B cell (primary cell): ENCODE results near the gene CABLES2. TPM values are rescaled to one million over a fixed set of nuclear protein-coding genes. Genes with fewer than 3 reads are reported as not detected.

Source experiments
- ATAC-seq: fragments of 200-7000 bp; cut with Tn5 transposase; one replicate; pipeline ENCODE4 v1.10.0; 2021; ENCODE audit warnings: low read depth, mild to moderate bottlenecking, moderate number of reproducible peaks, moderate library complexity
- CTCF ChIA-PET: fragments of 350-600 bp; sonication (Branson Sonifier 250); formaldehyde crosslinking; loops from one replicate; lab custom pipeline; 2021; ENCODE audit warnings: antibody characterized with exemption, inconsistent platforms; lab: Charles Lee
- POLR2A ChIA-PET: fragments of 350-600 bp; sonication (Branson Sonifier 250); formaldehyde crosslinking; loops from one replicate; lab custom pipeline; 2021; ENCODE audit warnings: antibody characterized with exemption; lab: Charles Lee
- DNase-seq: peaks from one replicate; pipeline ENCODE4 v3.0.0; 2013
- H2AFZ ChIP-seq: 2 replicates; pipeline ENCODE4 v1.6.1; 2012; ENCODE audit warnings: mild to moderate bottlenecking, low read depth, low read length; ENCODE audit not compliant: insufficient read depth, poor library complexity, severe bottlenecking
- H3K27ac ChIP-seq, 2 donors: 1 replicate in 1 of 2; 2 replicates in 1 of 2; pipeline ENCODE4 v1.5.1; 2012 to 2013; ENCODE audit warnings: low read length in 2 of 2, mild to moderate bottlenecking in 2 of 2, moderate library complexity in 1 of 2
- H3K27me3 ChIP-seq, 4 experiments: fragments of 200-600 bp in 1 of 4; sonication (generic) in 1 of 4; replicated peaks in 1 of 4; 1 replicate in 2 of 4; 2 replicates in 2 of 4; pipeline versions ENCODE4 v1.6.1 to v1.7.0; 2013 to 2016; ENCODE audit warnings: low read length in 3 of 4, mild to moderate bottlenecking in 2 of 4, mixed read lengths in 1 of 4, moderate library complexity in 1 of 4; ENCODE audit not compliant: insufficient read depth in 4 of 4, control insufficient read depth in 3 of 4; ENCODE audit errors: control extremely low read depth in 1 of 4
- H3K36me3 ChIP-seq, 2 experiments: replicated peaks in 1 of 2; 1 replicate in 1 of 2; 2 replicates in 1 of 2; pipeline versions ENCODE4 v1.6.1 to v1.7.1; 2013; ENCODE audit warnings: low read length in 1 of 2; ENCODE audit not compliant: insufficient read depth in 2 of 2, control insufficient read depth in 1 of 2; ENCODE audit errors: control extremely low read depth in 1 of 2, extremely low read depth in 1 of 2
- H3K4me1 ChIP-seq, 2 donors: fragments of 200-600 bp in 1 of 2; sonication (generic) in 1 of 2; 1 replicate in 1 of 2; 2 replicates in 1 of 2; pipeline versions ENCODE4 v1.5.1 to v1.6.1; 2013 to 2017; ENCODE audit warnings: low read length in 2 of 2; ENCODE audit not compliant: control insufficient read depth in 2 of 2, insufficient read depth in 2 of 2
- H3K4me2 ChIP-seq: replicated peaks from 2 replicates; pipeline ENCODE3; 2012; ENCODE audit warnings: mild to moderate bottlenecking, low read depth, low read length; ENCODE audit not compliant: poor library complexity, severe bottlenecking
- H3K4me3 ChIP-seq, 5 experiments: fragments of 200-600 bp in 1 of 5; sonication (generic) in 1 of 5; 1 replicate in 3 of 5; 2 replicates in 2 of 5; pipeline versions ENCODE4 v1.5.1 to v1.7.0; 2011 to 2016; ENCODE audit warnings: low read length in 4 of 5, mild to moderate bottlenecking in 4 of 5, low read depth in 2 of 5, control low read depth in 1 of 5, moderate library complexity in 1 of 5; ENCODE audit not compliant: insufficient read depth in 1 of 5; ENCODE audit errors: control extremely low read depth in 1 of 5, extremely low read depth in 1 of 5
- H3K79me2 ChIP-seq: fragments of 200-600 bp; sonication (generic); one replicate; pipeline ENCODE4 v1.6.0; 2016; ENCODE audit warnings: low read length; ENCODE audit not compliant: control insufficient read depth, insufficient read depth
- H3K9ac ChIP-seq: fragments of 200-600 bp; sonication (generic); 2 replicates; pipeline ENCODE4 v1.6.1; 2017; ENCODE audit warnings: mild to moderate bottlenecking, low read length, moderate library complexity
- H3K9me3 ChIP-seq, 3 donors: one replicate each; pipeline versions ENCODE4 v1.6.1 to v1.7.1; 2013; ENCODE audit warnings: low read length in 2 of 3; ENCODE audit not compliant: control insufficient read depth in 2 of 3, insufficient read depth in 1 of 3; ENCODE audit errors: control extremely low read depth in 1 of 3
- H4K20me1 ChIP-seq: 2 replicates; pipeline ENCODE4 v1.6.0; 2012; ENCODE audit warnings: mild to moderate bottlenecking, low read length; ENCODE audit not compliant: insufficient read depth, control insufficient read depth, poor library complexity, severe bottlenecking
- H3K27ac Mint-ChIP-seq: one replicate; pipeline ENCODE4 v1.8.0; 2021; ENCODE audit warnings: mixed read lengths
- H3K27me3 Mint-ChIP-seq: one replicate; pipeline ENCODE4 v1.8.0; 2021; ENCODE audit warnings: mixed read lengths
- H3K4me1 Mint-ChIP-seq: one replicate; pipeline ENCODE4 v1.8.0; 2021; ENCODE audit warnings: mixed read lengths
- H3K4me3 Mint-ChIP-seq: one replicate; pipeline ENCODE4 v1.8.0; 2021; ENCODE audit warnings: mixed read lengths
- H3K9me3 Mint-ChIP-seq: one replicate; pipeline ENCODE4 v1.8.0; 2022; ENCODE audit warnings: mixed read lengths; ENCODE audit not compliant: insufficient read depth
- CTCF ChIP-seq: fragments of 200-600 bp; IDR thresholded peaks from one replicate; pipeline ENCODE4 v1.8.0; 2022; ENCODE audit warnings: antibody characterized with exemption, mild to moderate bottlenecking
- EZH2 ChIP-seq: IDR thresholded peaks from 2 replicates; pipeline ENCODE4 v1.6.1; 2012; ENCODE audit warnings: borderline replicate concordance, low read depth, mild to moderate bottlenecking, moderate library complexity, low read length; ENCODE audit not compliant: insufficient read depth, poor library complexity, severe bottlenecking
- WGBS: methylation state at CpG from one replicate; pipeline ENCODE4 v1.1.5; 2013; ENCODE audit warnings: missing lambda C conversion rate; ENCODE audit not compliant: insufficient coverage; 5-methylcytosine and 5-hydroxymethylcytosine counted together
- intact Hi-C: fragments of 100-400 bp; cut with micrococcal nuclease; formaldehyde crosslinking; loops from one replicate; pipeline ENCODE4 v1.10.0; 2022
- polyA plus RNA-seq: library from polyadenylated mRNA; depleted of rRNA; stranded (reverse); fragments of >200 nt; gene quantifications from 2 replicates; pipeline ENCODE4 v1.2.3, GENCODE V29; 2012
- total RNA-seq, 2 donors: library from RNA; stranded (reverse); fragments of 120-200 nt in 1 of 2; gene quantifications; 1 replicate in 1 of 2; 2 replicates in 1 of 2; pipeline versions ENCODE4 v1.2.3 to v1.2.4, GENCODE V29; 2013 to 2022

CABLES2 gene
- total and polyA plus RNA-seq, 2 donors (not counting 1 experiment from before 2014, with no cell fraction given): 4.8 to 8.2 TPM

GRCh38 chr20:62430311-62430853, 23.3 kb upstream of the CABLES2 start:
- 85% methylated on average over 5 of the region's 10 CpGs for WGBS
- H3K4me2 ChIP-seq: no peak overlapping the region

More at GRCh38 chr20:62430311-62430853, 23.3 kb upstream of the CABLES2 start:
- no peak overlapping the region for H3K4me3 ChIP-seq
- H3K36me3 ChIP-seq: no peaks in the 10 kb centered on the region
- CTCF ChIA-PET: no interaction called here
- no peaks in the 10 kb centered on the region for H3K79me2 ChIP-seq
- H4K20me1 ChIP-seq: no peaks in the 10 kb centered on the region
- Mint-ChIP-seq H3K27ac (no peak overlapping the region), H3K4me3 (no peak overlapping the region), H3K27me3 (peaks cover 36% of the 10 kb centered on the region), H3K9me3 (no peaks in the 10 kb centered on the region), H3K4me1 (no peaks in the 10 kb centered on the region)
- no peak overlapping the region for H3K9ac ChIP-seq
- DNase-seq: no peak
- H3K27ac ChIP-seq: no peak overlapping the region
- H3K27me3 ChIP-seq: peaks cover 0 to 7% (median 0%) of the 10 kb centered on the region in 4 experiments
- POLR2A ChIA-PET: no interaction called here
- TF ChIP-seq CTCF: no peak
- TF ChIP-seq EZH2: no peak
- H3K9me3 ChIP-seq: peaks cover 0 to 7% (median 0%) of the 10 kb centered on the region in 3 donors
- no peak for ATAC-seq
- H2AFZ ChIP-seq: no peak overlapping the region
- intact Hi-C loops: no loop called here
- no peaks in the 10 kb centered on the region for H3K4me1 ChIP-seq
